Gastrocnemius medialis (tissue), 4 donors: ENCODE measurements around the gene MYO1D. TPM values are rescaled to one million over a fixed set of nuclear protein-coding genes. Genes with fewer than 3 reads are reported as not detected.

Source experiments
- ATAC-seq, 2 donors: fragments of 150-250 bp; one replicate each; pipeline ENCODE4 v1.9.1; 2016
- DNase-seq, 2 donors: peaks; one replicate each; pipeline ENCODE4 v3.0.0-alpha.2; 2019
- H3K27ac ChIP-seq, 4 donors: fragments of 200-600 bp; sonication (generic); 1 replicate in 1 of 4; 2 replicates in 3 of 4; pipeline ENCODE4 v1.5.1; 2016 to 2018; ENCODE audit warnings: mild to moderate bottlenecking in 2 of 4, moderate library complexity in 1 of 4
- H3K27me3 ChIP-seq, 3 donors: fragments of 200-600 bp; sonication (generic) in 2 of 3; 1 replicate in 1 of 3; 2 replicates in 2 of 3; pipeline versions ENCODE4 v1.5.1 to v1.6.0; 2016 to 2019; ENCODE audit warnings: mild to moderate bottlenecking in 1 of 3, moderate library complexity in 1 of 3
- H3K36me3 ChIP-seq, 2 donors: fragments of 200-600 bp; sonication (generic) in 1 of 2; one replicate each; pipeline ENCODE4 v1.5.1; 2017 to 2018
- H3K4me1 ChIP-seq, 2 donors: fragments of 200-600 bp; sonication (generic) in 1 of 2; one replicate each; pipeline ENCODE4 v1.5.1; 2016 to 2017; ENCODE audit warnings: mild to moderate bottlenecking in 2 of 2
- H3K4me3 ChIP-seq, 4 donors: fragments of 200-600 bp; sonication (generic) in 3 of 4; 1 replicate in 1 of 4; 2 replicates in 3 of 4; pipeline ENCODE4 v1.5.1; 2016 to 2019; ENCODE audit warnings: mild to moderate bottlenecking in 2 of 4
- H3K9me3 ChIP-seq, 3 donors: fragments of 200-600 bp; sonication (generic) in 2 of 3; 1 replicate in 1 of 3; 2 replicates in 2 of 3; pipeline ENCODE4 v1.5.1; 2016 to 2019
- POLR2A ChIP-seq, 2 donors: fragments of 450-650 bp; IDR thresholded peaks; one replicate each; pipeline ENCODE4 v1.6.1; 2017; ENCODE audit warnings: antibody characterized with exemption in 2 of 2, mild to moderate bottlenecking in 2 of 2, moderate library complexity in 2 of 2
- in situ Hi-C, 4 donors: fragments of 200-750 bp; cut with MboI; loops; one replicate each; pipeline versions ENCODE4 v1.15.0 to v1.8.0; 2017; ENCODE audit warnings: low sequenced_read_pairs in 4 of 4
- intact Hi-C: fragments of 100-400 bp; cut with DNase I; formaldehyde crosslinking; loops from one replicate; pipeline ENCODE4 v1.15.1; 2023; ENCODE audit warnings: low total_unique reads
- total RNA-seq, 4 donors: library from RNA; depleted of rRNA; stranded (reverse); fragments of >200 nt; gene quantifications; one replicate each; pipeline versions ENCODE4 v1.1.0 to v1.2.3, GENCODE V29; 2016
- TF ChIP-seq, protein P1 (sequence below), 5 experiments: fragments of 450-650 bp in 3 of 5; fragments of 200-600 bp in 2 of 5; sonication (generic) in 2 of 5; IDR thresholded peaks in 4 of 5; conservative IDR thresholded peaks in 1 of 5; 1 replicate in 4 of 5; 2 replicates in 1 of 5; pipeline ENCODE4 v1.5.1; 2016 to 2019; ENCODE audit warnings: antibody characterized with exemption in 5 of 5, mild to moderate bottlenecking in 3 of 5, moderate library complexity in 3 of 5

The MYO1D gene
- total RNA-seq, 4 donors from 2014 or later, result 5.8 to 20.1 (median 7.8) TPM

DNA sequence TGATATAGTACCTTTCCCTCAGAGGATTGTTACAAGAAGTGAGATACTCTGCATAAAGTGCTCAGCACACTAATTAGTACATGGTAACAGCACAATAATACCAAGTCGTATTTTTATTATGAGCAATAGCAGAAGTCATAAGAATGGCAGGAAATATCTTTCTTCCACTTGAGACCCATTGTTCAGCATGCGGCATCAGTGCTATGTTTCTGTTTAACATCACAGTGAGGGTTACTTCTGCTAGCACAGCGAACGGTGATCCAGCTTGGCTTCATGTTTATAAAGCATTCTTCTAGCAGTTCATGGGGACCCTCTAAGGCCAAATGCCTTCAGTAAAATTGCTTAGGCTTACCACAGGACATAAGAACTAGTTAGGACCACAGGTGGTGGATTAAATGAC is 83.1 kb downstream of the MYO1D start:
- no peak for TF ChIP-seq POLR2A (IDR thresholded peaks at IDR 0.05)
- TF ChIP-seq, protein P1, sequence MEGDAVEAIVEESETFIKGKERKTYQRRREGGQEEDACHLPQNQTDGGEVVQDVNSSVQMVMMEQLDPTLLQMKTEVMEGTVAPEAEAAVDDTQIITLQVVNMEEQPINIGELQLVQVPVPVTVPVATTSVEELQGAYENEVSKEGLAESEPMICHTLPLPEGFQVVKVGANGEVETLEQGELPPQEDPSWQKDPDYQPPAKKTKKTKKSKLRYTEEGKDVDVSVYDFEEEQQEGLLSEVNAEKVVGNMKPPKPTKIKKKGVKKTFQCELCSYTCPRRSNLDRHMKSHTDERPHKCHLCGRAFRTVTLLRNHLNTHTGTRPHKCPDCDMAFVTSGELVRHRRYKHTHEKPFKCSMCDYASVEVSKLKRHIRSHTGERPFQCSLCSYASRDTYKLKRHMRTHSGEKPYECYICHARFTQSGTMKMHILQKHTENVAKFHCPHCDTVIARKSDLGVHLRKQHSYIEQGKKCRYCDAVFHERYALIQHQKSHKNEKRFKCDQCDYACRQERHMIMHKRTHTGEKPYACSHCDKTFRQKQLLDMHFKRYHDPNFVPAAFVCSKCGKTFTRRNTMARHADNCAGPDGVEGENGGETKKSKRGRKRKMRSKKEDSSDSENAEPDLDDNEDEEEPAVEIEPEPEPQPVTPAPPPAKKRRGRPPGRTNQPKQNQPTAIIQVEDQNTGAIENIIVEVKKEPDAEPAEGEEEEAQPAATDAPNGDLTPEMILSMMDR (IDR thresholded peaks at IDR 0.05 in 4 of 5, conservative IDR thresholded peaks at IDR 0.05 in 1 of 5), result no peak
- intact Hi-C loops (no loop called here), in situ Hi-C loops (no loop called here)
- Histone ChIP-seq H3K27ac (no peak overlapping the region), H3K9me3 (no peaks in the 10 kb centered on the region), H3K4me1 (no peaks in the 10 kb centered on the region), H3K36me3 (no peaks in the 10 kb centered on the region), H3K4me3 (no peak overlapping the region), H3K27me3 (no peaks in the 10 kb centered on the region)
- no peak for DNase-seq
- ATAC-seq, result no peak

DNA sequence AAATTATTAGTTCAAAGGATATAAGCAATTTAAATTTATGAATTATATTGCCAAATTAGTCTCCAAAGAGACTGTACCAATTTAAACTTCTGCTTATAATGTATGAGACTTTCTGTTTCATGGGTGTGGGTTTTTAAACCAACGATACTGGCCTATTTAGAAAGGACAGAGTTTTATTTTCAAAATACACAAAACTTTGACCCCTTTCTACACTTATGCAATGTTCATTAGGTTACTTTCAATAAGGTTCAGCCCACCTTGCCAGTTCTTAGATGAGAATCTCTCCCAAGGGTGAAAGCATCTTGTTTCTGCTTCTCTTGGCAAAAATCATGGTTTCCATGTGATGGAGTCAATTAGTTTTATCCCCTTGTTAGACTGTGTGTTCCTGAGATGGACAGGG is 84.7 kb downstream of the MYO1D start:
- Histone ChIP-seq H3K4me1 (no peaks in the 10 kb centered on the region), H3K9me3 (no peaks in the 10 kb centered on the region), H3K4me3 (no peak overlapping the region), H3K36me3 (no peaks in the 10 kb centered on the region), H3K27me3 (no peaks in the 10 kb centered on the region), H3K27ac (no peak overlapping the region)
- ATAC-seq, result no peak
- intact Hi-C loops (no loop called here), in situ Hi-C loops (no loop called here)
- TF ChIP-seq, protein P1 (IDR thresholded peaks at IDR 0.05 in 4 of 5, conservative IDR thresholded peaks at IDR 0.05 in 1 of 5), result no peak
- no peak for TF ChIP-seq POLR2A (IDR thresholded peaks at IDR 0.05)
- no peak for DNase-seq

DNA sequence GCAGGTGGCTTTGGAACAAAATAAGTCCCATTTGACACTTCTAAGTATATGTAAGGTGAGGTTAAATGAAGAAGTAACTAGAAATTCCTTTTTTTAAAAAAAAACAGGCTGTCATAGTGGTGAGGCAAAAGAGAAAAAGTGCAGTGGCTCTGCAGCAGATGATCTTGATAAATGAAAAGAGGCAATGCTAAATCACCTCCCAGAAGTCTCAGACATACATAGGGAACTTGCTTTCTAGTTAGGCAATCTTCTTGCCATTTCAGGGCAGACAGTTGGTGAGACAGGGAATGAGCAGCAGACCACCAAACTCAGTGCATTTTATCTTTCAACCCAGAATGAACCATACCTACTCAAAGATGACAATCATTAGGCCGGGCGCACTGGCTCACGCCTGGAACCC is 90.8 kb downstream of the MYO1D start:
- ATAC-seq (no peak), DNase-seq (no peak)
- no peak overlapping the region for H3K4me3 ChIP-seq
- in situ Hi-C loops, result loop anchor here in 3 of 4 donors (10.0 kb wide), 3 partner anchors 89 to 129 kb away; partner anchors contain the start of gene MYO1D (in 1 of the 3)
- H3K4me1 ChIP-seq, result no peaks in the 10 kb centered on the region
- intact Hi-C loops, result loop anchor here (10.0 kb wide), 1 partner anchor 129 kb away; no protein-coding TSS in a partner anchor
- no peaks in the 10 kb centered on the region for H3K9me3 ChIP-seq
- H3K27me3 ChIP-seq, result no peaks in the 10 kb centered on the region
- no peaks in the 10 kb centered on the region for H3K36me3 ChIP-seq
- H3K27ac ChIP-seq, result no peak overlapping the region
- no peak for TF ChIP-seq POLR2A (IDR thresholded peaks at IDR 0.05)
- TF ChIP-seq, protein P1 (IDR thresholded peaks at IDR 0.05 in 4 of 5, conservative IDR thresholded peaks at IDR 0.05 in 1 of 5), result no peak

DNA sequence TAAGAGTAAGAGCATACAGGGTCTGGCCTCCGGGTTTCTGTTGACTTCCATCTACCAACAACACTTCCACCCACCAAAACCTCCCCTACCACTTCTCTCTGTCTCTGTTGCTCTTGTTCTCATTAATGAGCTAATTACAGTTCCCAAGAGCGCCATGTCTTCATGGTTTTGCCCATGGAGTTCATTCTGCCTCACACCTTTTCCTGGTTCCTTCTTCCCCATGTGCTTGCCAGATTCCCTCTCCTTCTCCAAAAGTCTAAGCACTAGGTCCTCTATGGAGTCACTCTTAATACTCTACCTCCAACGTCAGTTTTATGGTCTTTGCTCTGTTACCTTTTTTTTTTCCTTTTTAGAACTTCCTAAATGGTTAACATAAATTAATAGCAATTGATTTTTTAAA is 92.8 kb downstream of the MYO1D start:
- Histone ChIP-seq H3K36me3 (no peaks in the 10 kb centered on the region), H3K27ac (no peak overlapping the region), H3K4me1 (no peaks in the 10 kb centered on the region), H3K9me3 (no peaks in the 10 kb centered on the region), H3K27me3 (no peaks in the 10 kb centered on the region), H3K4me3 (no peak overlapping the region)
- DNase-seq, result no peak
- TF ChIP-seq, protein P1 (IDR thresholded peaks at IDR 0.05 in 4 of 5, conservative IDR thresholded peaks at IDR 0.05 in 1 of 5), result no peak
- TF ChIP-seq POLR2A (IDR thresholded peaks at IDR 0.05), result no peak
- ATAC-seq, result no peak
- in situ Hi-C loops, result loop anchor here (5.0 to 10.0 kb wide), 4 partner anchors 91 to 131 kb away; partner anchors contain the start of gene MYO1D (in 1 of the 4)
- intact Hi-C loops, result loop anchor here (5.0 to 10.0 kb wide), 2 partner anchors 131 to 968 kb away; no protein-coding TSS in a partner anchor

DNA sequence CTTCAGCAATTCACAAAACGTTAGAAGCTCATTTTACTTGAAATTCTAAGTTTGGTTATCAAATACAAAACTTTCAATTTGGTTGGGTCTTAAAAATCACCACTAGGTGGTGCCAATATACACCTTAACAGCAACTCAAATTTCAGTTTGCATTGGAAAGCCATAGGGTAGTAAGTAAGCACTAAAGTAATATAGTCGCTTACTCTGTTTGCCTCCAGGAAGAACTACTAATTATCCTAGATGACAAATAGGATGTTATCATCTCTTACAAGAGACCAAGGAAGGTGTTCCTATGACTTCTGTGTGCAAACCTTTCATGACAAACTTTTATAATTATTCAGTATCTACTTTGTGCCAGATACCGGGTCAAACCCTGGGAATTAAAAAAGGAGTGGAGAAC is 93.3 kb downstream of the MYO1D start:
- in situ Hi-C loops (loop anchor here (5.0 to 10.0 kb wide), 4 partner anchors 91 to 131 kb away; partner anchors contain the start of gene MYO1D (in 1 of the 4)), intact Hi-C loops (loop anchor here (1.0 to 10.0 kb wide), 4 partner anchors 94 to 969 kb away; partner anchors contain the start of gene MYO1D)
- Histone ChIP-seq H3K4me3 (no peak overlapping the region), H3K9me3 (no peaks in the 10 kb centered on the region), H3K27ac (no peak overlapping the region), H3K27me3 (no peaks in the 10 kb centered on the region), H3K4me1 (no peaks in the 10 kb centered on the region), H3K36me3 (no peaks in the 10 kb centered on the region)
- TF ChIP-seq POLR2A (IDR thresholded peaks at IDR 0.05), result no peak
- TF ChIP-seq, protein P1 (IDR thresholded peaks at IDR 0.05 in 4 of 5, conservative IDR thresholded peaks at IDR 0.05 in 1 of 5), result peak; percentile 65 to 79 (median 69)
- ATAC-seq (peak in 1 of 2 donors; percentile 58), DNase-seq (no peak)
